ENCODE data around the gene TPM3. TPM values are rescaled to one million over a fixed set of nuclear protein-coding genes. Genes with fewer than 3 reads are reported as not detected.

TPM3 gene
- total and polyA plus RNA-seq, 9 of the 15 experiments (the other 6 are each of a cell fraction or from before 2014, with no cell fraction given), result 202 to 604 (median 421) TPM

DNA sequence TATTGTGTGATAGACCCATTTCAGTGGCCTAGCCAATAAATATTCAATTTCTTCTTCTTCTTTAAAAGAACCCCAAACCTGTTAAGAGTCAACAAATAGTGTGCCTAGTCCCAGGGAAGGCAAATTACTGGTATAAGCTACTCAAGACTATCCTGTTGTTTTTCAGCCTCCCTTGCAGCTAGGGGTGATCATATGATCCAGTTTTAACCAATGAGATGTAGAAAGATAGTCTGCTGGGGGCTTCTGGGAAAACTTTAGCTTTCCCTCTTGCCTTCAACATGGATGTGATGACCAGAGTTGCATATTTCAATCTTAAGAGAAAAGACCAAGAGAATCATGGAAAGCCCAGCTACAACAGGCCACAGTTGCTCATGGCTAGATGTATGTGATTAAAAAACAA lies 32.3 kb downstream of the TPM3 start (continued):
- TF ChIP-seq PURB (CRISPR knock-in tag; IDR thresholded peaks at IDR 0.05; ENCODE audit: low read depth) (no peak), NR2C1 (IDR thresholded peaks at IDR 0.05) (no peak), NR2C1 (tag; IDR thresholded peaks at IDR 0.05) (no peak), KLF6 (CRISPR knock-in tag; IDR thresholded peaks at IDR 0.05; ENCODE audit: borderline replicate concordance) (no peak), FOXK1 (CRISPR knock-in tag; IDR thresholded peaks at IDR 0.05; ENCODE audit: borderline replicate concordance) (no peak), SMC3 (conservative IDR thresholded peaks at IDR 0.05; ENCODE audit: insufficient read depth, low read depth, low read length) (no peak), RBM39 (optimal IDR thresholded peaks at IDR 0.05; ENCODE audit: low read depth, low read length) (no peak), POLR2AphosphoS5 (IDR thresholded peaks at IDR 0.05; ENCODE audit: control insufficient read depth, insufficient read depth, low read depth, low read length) (no peak), ATF7 (IDR thresholded peaks at IDR 0.05) (no peak)
- TF ChIP-seq, protein P1, sequence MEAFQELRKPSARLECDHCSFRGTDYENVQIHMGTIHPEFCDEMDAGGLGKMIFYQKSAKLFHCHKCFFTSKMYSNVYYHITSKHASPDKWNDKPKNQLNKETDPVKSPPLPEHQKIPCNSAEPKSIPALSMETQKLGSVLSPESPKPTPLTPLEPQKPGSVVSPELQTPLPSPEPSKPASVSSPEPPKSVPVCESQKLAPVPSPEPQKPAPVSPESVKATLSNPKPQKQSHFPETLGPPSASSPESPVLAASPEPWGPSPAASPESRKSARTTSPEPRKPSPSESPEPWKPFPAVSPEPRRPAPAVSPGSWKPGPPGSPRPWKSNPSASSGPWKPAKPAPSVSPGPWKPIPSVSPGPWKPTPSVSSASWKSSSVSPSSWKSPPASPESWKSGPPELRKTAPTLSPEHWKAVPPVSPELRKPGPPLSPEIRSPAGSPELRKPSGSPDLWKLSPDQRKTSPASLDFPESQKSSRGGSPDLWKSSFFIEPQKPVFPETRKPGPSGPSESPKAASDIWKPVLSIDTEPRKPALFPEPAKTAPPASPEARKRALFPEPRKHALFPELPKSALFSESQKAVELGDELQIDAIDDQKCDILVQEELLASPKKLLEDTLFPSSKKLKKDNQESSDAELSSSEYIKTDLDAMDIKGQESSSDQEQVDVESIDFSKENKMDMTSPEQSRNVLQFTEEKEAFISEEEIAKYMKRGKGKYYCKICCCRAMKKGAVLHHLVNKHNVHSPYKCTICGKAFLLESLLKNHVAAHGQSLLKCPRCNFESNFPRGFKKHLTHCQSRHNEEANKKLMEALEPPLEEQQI (IDR thresholded peaks at IDR 0.05), result peak; percentile 82

Measured in K562 (cell line).